ENCODE results near the gene RBMS2.

GRCh38 chr12:56599797-56600196 is 78.2 kb downstream of the RBMS2 start:
- no peak for TF ChIP-seq EZH2 (IDR thresholded peaks at IDR 0.05; ENCODE audit: insufficient read depth, poor library complexity, severe bottlenecking)
- no peak for TF ChIP-seq EZH2phosphoT487 (IDR thresholded peaks at IDR 0.05; ENCODE audit: insufficient read depth, low read depth)

All from GM23248 (cell line).